Measurements from ENCODE around the gene RIPOR2. TPM values are rescaled to one million over a fixed set of nuclear protein-coding genes. Genes with fewer than 3 reads are reported as not detected.

The RIPOR2 gene
- total and polyA plus RNA-seq, 2 of the 13 experiments (the other 11 are each of a cell fraction or from before 2014, with no cell fraction given): 0.02 to 0.05 TPM

- in situ Hi-C loops (cut with HindIII; ENCODE audit: extremely low pct_ligation_motif_present, low pct_unique_long_range_greater_than_20kb): no loop called here
- intact Hi-C loops (cut with micrococcal nuclease; ENCODE audit: unreplicated experiment): no loop called here
- no peak overlapping the region for H3K9ac ChIP-seq (ENCODE audit: insufficient read depth, low read depth, low read length)
- no peaks in the 10 kb centered on the region for H3K9me3 ChIP-seq (ENCODE audit: low read length)
- ATAC-seq: no peak
- DNase-seq (ENCODE audit: low spot score): no peak
- TF ChIP-seq THAP9 (CRISPR knock-in tag; IDR thresholded peaks at IDR 0.05; ENCODE audit: borderline replicate concordance) (no peak), KAT7 (CRISPR knock-in tag; IDR thresholded peaks at IDR 0.05; ENCODE audit: borderline replicate concordance) (no peak), ZNF256 (CRISPR knock-in tag; conservative IDR thresholded peaks at IDR 0.05) (no peak), BHLHE40 (IDR thresholded peaks at IDR 0.05; ENCODE audit: low read length) (no peak), YEATS2 (CRISPR knock-in tag; IDR thresholded peaks at IDR 0.05; ENCODE audit: borderline replicate concordance) (no peak), KLF9 (CRISPR knock-in tag; IDR thresholded peaks at IDR 0.05; ENCODE audit: low read depth) (no peak), ZNF576 (CRISPR knock-in tag; IDR thresholded peaks at IDR 0.05) (no peak), MIXL1 (CRISPR knock-in tag; IDR thresholded peaks at IDR 0.05) (no peak), XBP1 (CRISPR knock-in tag; IDR thresholded peaks at IDR 0.05) (no peak), USF2 (IDR thresholded peaks at IDR 0.05; ENCODE audit: low read depth, low read length) (no peak), USF2 (CRISPR knock-in tag; IDR thresholded peaks at IDR 0.05; ENCODE audit: borderline replicate concordance) (no peak)
- no peaks in the 10 kb centered on the region for H3K36me3 ChIP-seq (replicated peaks in 1 of 2; ENCODE audit: control insufficient read depth in 1 of 2, insufficient read depth in 2 of 2, low read length in 2 of 2)
- H3K79me2 ChIP-seq (ENCODE audit: insufficient read depth, low read length): no peaks in the 10 kb centered on the region
- no TSS peak for BruUV-seq (replicated peaks)
- H3K4me3 ChIP-seq (replicated peaks in 1 of 3; ENCODE audit: insufficient read depth in 1 of 3, low read depth in 2 of 3, low read length in 3 of 3): no peak overlapping the region
- H3K27me3 ChIP-seq (ENCODE audit: control insufficient read depth in 1 of 2, insufficient read depth in 2 of 2, low read length in 2 of 2): no peaks in the 10 kb centered on the region; a peak in 1 of 5 replicates
- H4K20me1 ChIP-seq (ENCODE audit: insufficient read depth, low read length): no peaks in the 10 kb centered on the region
- no peak overlapping the region for H3K4me2 ChIP-seq (ENCODE audit: low read depth, low read length)
- H3K27ac ChIP-seq (ENCODE audit: extremely low read length, insufficient read depth, low read length): no peak overlapping the region
- POLR2A ChIA-PET: no interaction called here
- H3K4me1 ChIP-seq (ENCODE audit: insufficient read depth, low read length): no peaks in the 10 kb centered on the region
- CTCF ChIA-PET (ENCODE audit: low intra/inter-chr PET ratio, low total read pairs): no interaction called here
- 0% methylated on average over 1 of the region's 1 CpG for WGBS (ENCODE audit: low lambda C conversion rate)
- H2AFZ ChIP-seq (ENCODE audit: low read length): no peak overlapping the region
- FAIRE-seq: no peak
These were observed 61.6 kb downstream of the RIPOR2 start for GRCh38 chr6:24874128-24874527.
